Body of pancreas (tissue), 4 donors: ENCODE results near the gene MRPL4. TPM values are rescaled to one million over a fixed set of nuclear protein-coding genes. Genes with fewer than 3 reads are reported as not detected.

Experiments used
- ATAC-seq: fragments of 150-250 bp; one replicate; pipeline ENCODE4 v1.9.1; 2016
- DNase-seq, 4 donors: peaks; one replicate each; pipeline ENCODE4 v3.0.0-alpha.2; 2019
- H3K27ac ChIP-seq, 4 donors: fragments of 200-600 bp; sonication (generic); 1 replicate in 3 of 4; 2 replicates in 1 of 4; pipeline versions ENCODE4 v1.5.1 to v1.6.1; 2016 to 2019; ENCODE audit warnings: mild to moderate bottlenecking in 1 of 4, mixed read lengths in 1 of 4, moderate library complexity in 1 of 4
- H3K27me3 ChIP-seq, 2 donors: fragments of 200-600 bp; sonication (generic); one replicate each; pipeline ENCODE4 v1.6.0; 2016; ENCODE audit warnings: mild to moderate bottlenecking in 1 of 2
- H3K36me3 ChIP-seq, 2 donors: fragments of 200-600 bp; sonication (generic); replicated peaks in 1 of 2; 2 replicates each; pipeline ENCODE4 v1.5.1; 2016; ENCODE audit warnings: low read depth in 2 of 2; ENCODE audit not compliant: insufficient read depth in 1 of 2
- H3K4me1 ChIP-seq: fragments of 200-600 bp; sonication (generic); one replicate; pipeline ENCODE4 v1.6.0; 2016
- H3K4me3 ChIP-seq, 2 donors: fragments of 200-600 bp; sonication (generic); 1 replicate in 1 of 2; 2 replicates in 1 of 2; pipeline ENCODE4 v1.5.1; 2016 to 2019
- H3K9me3 ChIP-seq, 3 donors: fragments of 200-600 bp; sonication (generic); 1 replicate in 2 of 3; 2 replicates in 1 of 3; pipeline ENCODE4 v1.5.1; 2016
- POLR2A ChIP-seq, 3 donors: fragments of 450-650 bp; IDR thresholded peaks; one replicate each; pipeline ENCODE4 v1.6.1; 2016; ENCODE audit warnings: antibody characterized with exemption in 3 of 3, mild to moderate bottlenecking in 2 of 3
- WGBS, 2 donors: methylation state at CpG; one replicate each; pipeline ENCODE4 v1.1.5; 2017; 5-methylcytosine and 5-hydroxymethylcytosine counted together
- intact Hi-C: fragments of 100-400 bp; cut with DNase I; formaldehyde crosslinking; loops from one replicate; pipeline ENCODE4 v1.15.1; 2023
- total RNA-seq, 2 donors: library from RNA; depleted of rRNA; stranded (reverse); fragments of >200 nt; gene quantifications; one replicate each; pipeline ENCODE4 v1.1.0, GENCODE V29; 2016
- TF ChIP-seq, protein P1 (sequence below), 7 experiments: fragments of 450-650 bp in 4 of 7; fragments of 200-600 bp in 3 of 7; sonication (generic) in 3 of 7; IDR thresholded peaks; one replicate each; pipeline ENCODE4 v1.5.1; 2016 to 2019; ENCODE audit warnings: antibody characterized with exemption in 7 of 7

The MRPL4 gene
- total RNA-seq, 2 donors from 2014 or later = 17.9 to 18.1 TPM

DNA sequence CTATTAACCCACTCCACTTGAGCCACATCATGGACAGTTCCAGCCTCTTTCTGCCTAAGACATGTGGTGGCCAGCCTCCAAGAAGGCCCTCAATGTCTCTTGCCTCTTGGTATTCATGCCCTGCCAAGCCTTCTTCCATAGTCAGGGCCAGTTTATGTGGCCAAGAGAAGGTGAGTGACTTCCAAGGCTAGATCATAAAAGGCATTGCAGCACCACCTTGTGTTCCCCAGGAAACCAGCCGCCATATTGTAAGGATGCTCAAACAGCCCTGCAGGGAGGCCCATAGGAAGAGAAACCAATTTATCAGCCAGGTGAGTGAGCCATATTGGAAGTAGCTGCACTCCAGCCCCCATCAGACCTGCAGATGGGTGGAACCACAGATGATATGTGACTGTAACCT is 45.0 kb upstream of the MRPL4 start:
- H3K27ac ChIP-seq = no peak overlapping the region
- H3K27me3 ChIP-seq = no peaks in the 10 kb centered on the region
- H3K36me3 ChIP-seq = no peaks in the 10 kb centered on the region
- no peak for TF ChIP-seq POLR2A (IDR thresholded peaks at IDR 0.05)
- TF ChIP-seq, protein P1, sequence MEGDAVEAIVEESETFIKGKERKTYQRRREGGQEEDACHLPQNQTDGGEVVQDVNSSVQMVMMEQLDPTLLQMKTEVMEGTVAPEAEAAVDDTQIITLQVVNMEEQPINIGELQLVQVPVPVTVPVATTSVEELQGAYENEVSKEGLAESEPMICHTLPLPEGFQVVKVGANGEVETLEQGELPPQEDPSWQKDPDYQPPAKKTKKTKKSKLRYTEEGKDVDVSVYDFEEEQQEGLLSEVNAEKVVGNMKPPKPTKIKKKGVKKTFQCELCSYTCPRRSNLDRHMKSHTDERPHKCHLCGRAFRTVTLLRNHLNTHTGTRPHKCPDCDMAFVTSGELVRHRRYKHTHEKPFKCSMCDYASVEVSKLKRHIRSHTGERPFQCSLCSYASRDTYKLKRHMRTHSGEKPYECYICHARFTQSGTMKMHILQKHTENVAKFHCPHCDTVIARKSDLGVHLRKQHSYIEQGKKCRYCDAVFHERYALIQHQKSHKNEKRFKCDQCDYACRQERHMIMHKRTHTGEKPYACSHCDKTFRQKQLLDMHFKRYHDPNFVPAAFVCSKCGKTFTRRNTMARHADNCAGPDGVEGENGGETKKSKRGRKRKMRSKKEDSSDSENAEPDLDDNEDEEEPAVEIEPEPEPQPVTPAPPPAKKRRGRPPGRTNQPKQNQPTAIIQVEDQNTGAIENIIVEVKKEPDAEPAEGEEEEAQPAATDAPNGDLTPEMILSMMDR (IDR thresholded peaks at IDR 0.05) = no peak
- 93 to 100% methylated on average over 1 of the region's 1 CpG for WGBS, 2 donors
- no peaks in the 10 kb centered on the region for H3K4me1 ChIP-seq
- intact Hi-C loops = no loop called here
- no peak for ATAC-seq
- H3K4me3 ChIP-seq = no peak overlapping the region
- no peaks in the 10 kb centered on the region for H3K9me3 ChIP-seq
- DNase-seq = no peak

DNA sequence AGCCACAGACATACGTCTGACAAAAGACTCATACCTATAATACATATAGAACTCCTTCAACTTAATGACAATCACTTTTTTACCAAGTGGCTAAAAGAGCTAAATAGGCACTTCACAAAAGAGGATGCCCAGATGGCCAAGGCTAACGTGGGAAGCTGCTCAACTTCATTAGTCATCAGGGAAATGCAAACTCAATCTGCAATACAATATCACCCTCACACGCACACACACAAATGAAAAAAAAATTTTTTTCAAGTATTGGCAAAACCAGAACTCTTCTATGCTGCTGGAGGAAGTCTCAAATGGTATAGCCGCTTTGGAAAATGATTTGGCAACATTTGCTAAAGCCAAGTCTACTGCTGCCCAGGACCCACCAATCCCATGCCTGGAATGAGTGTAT is 42.7 kb upstream of the MRPL4 start:
- no peaks in the 10 kb centered on the region for H3K27me3 ChIP-seq
- TF ChIP-seq POLR2A (IDR thresholded peaks at IDR 0.05) = no peak
- no peak overlapping the region for H3K27ac ChIP-seq
- intact Hi-C loops = no loop called here
- WGBS, 2 donors = 47 to 49% methylated on average over 4 of the region's 4 CpGs
- no peak overlapping the region for H3K4me3 ChIP-seq
- H3K4me1 ChIP-seq = no peaks in the 10 kb centered on the region
- DNase-seq = no peak
- no peak for ATAC-seq
- H3K36me3 ChIP-seq = no peaks in the 10 kb centered on the region
- no peaks in the 10 kb centered on the region for H3K9me3 ChIP-seq

DNA sequence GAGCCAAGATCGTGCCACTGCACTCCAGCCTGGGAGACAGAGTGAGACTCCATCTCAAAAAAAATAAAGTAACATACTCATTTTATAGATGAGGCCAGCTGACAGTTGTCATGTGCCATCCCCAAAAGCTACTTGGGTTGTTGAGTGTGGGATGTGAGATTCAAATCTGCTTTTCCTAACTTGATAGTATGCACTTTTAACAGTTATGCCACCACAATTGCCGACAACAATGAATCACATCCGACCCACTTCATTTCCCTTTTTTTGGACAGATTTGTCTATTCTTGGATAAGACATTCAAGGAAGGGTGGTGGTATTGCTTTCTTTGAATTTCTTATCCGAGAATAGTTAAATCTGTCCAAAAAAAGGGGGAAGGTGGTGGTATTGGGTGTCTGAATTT is 41.0 kb upstream of the MRPL4 start:
- Histone ChIP-seq H3K9me3 (no peaks in the 10 kb centered on the region), H3K4me1 (no peaks in the 10 kb centered on the region), H3K27me3 (no peaks in the 10 kb centered on the region), H3K36me3 (no peaks in the 10 kb centered on the region), H3K4me3 (no peak overlapping the region), H3K27ac (no peak overlapping the region)
- 62 to 70% methylated on average over 4 of the region's 4 CpGs for WGBS, 2 donors
- intact Hi-C loops = no loop called here
- no peak for DNase-seq
- ATAC-seq = no peak
- no peak for TF ChIP-seq POLR2A (IDR thresholded peaks at IDR 0.05)
- TF ChIP-seq, protein P1 (IDR thresholded peaks at IDR 0.05) = no peak

DNA sequence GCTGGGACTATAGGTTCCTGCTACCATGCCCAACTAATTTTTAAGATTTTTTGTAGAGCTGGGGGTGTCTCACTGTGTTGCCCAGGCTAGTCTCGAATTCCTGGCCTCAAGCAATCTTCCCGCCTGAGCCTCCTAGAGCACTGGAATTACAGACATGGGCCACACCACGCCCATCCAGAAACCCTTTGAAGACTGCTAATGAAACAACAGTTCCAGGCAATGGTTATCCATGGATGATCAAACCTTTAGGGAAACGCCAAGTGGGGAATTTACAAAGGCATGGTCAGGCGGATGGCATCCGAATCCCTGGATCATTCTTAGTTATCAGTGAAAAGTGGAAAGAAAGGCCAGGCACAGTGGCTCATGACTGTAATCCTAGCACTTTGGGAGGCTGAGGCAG is 40.3 kb upstream of the MRPL4 start:
- no peak overlapping the region for H3K27ac ChIP-seq
- no peaks in the 10 kb centered on the region for H3K9me3 ChIP-seq
- ATAC-seq = no peak
- intact Hi-C loops = no loop called here
- H3K4me3 ChIP-seq = no peak overlapping the region
- no peaks in the 10 kb centered on the region for H3K36me3 ChIP-seq
- no peak for TF ChIP-seq POLR2A (IDR thresholded peaks at IDR 0.05)
- TF ChIP-seq, protein P1 (IDR thresholded peaks at IDR 0.05) = no peak
- no peaks in the 10 kb centered on the region for H3K27me3 ChIP-seq
- H3K4me1 ChIP-seq = no peaks in the 10 kb centered on the region
- WGBS, 2 donors = 73 to 77% methylated on average over 6 of the region's 6 CpGs
- DNase-seq = no peak

GRCh38 chr19:10214784-10215183 is 37.2 kb upstream of the MRPL4 start:
- ATAC-seq = no peak
- H3K27ac ChIP-seq = no peak overlapping the region
- no peaks in the 10 kb centered on the region for H3K4me1 ChIP-seq
- DNase-seq = no peak
- TF ChIP-seq POLR2A (IDR thresholded peaks at IDR 0.05) = no peak
- TF ChIP-seq, protein P1 (IDR thresholded peaks at IDR 0.05) = no peak
- H3K36me3 ChIP-seq = no peaks in the 10 kb centered on the region
- no peaks in the 10 kb centered on the region for H3K27me3 ChIP-seq
- no peak overlapping the region for H3K4me3 ChIP-seq
- intact Hi-C loops = no loop called here
- WGBS, 2 donors = 93 to 94% methylated on average over 3 to 5 of the region's 5 CpGs
- H3K9me3 ChIP-seq = no peaks in the 10 kb centered on the region
